ENCODE data around the gene CACNA1C.

The CACNA1C gene

GRCh38 chr12:2372178-2372577 is 319.4 kb downstream of the CACNA1C start:
- DNase-seq (ENCODE audit: low spot score), result no peak

- no peak for DNase-seq (ENCODE audit: low spot score)
These were observed 319.9 kb downstream of the CACNA1C start for GRCh38 chr12:2372735-2373134.

- DNase-seq (ENCODE audit: low spot score), result no peak
These were observed 320.5 kb downstream of the CACNA1C start for GRCh38 chr12:2373307-2373706.

GRCh38 chr12:2374092-2374906 is 321.5 kb downstream of the CACNA1C start:
- no peak for DNase-seq (ENCODE audit: low spot score)

GRCh38 chr12:2375871-2376270 is 323.1 kb downstream of the CACNA1C start:
- DNase-seq (ENCODE audit: low spot score), result no peak

GRCh38 chr12:2376908-2377657 is 324.3 kb downstream of the CACNA1C start:
- DNase-seq (ENCODE audit: low spot score), result no peak

GRCh38 chr12:2378835-2379330 is 326.1 kb downstream of the CACNA1C start:
- no peak for DNase-seq (ENCODE audit: low spot score)

- no peak for DNase-seq (ENCODE audit: low spot score)
These were observed 328.2 kb downstream of the CACNA1C start for GRCh38 chr12:2380946-2381345.

- peak; percentile 76 for DNase-seq (ENCODE audit: low spot score)
These were observed 329.8 kb downstream of the CACNA1C start for GRCh38 chr12:2382370-2383155.

GRCh38 chr12:2383325-2384028 is 330.7 kb downstream of the CACNA1C start:
- peak; percentile 80 for DNase-seq (ENCODE audit: low spot score)

GRCh38 chr12:2384029-2384386 is 331.2 kb downstream of the CACNA1C start:
- DNase-seq (ENCODE audit: low spot score), result no peak

GRCh38 chr12:2384533-2385351 is 332.0 kb downstream of the CACNA1C start:
- DNase-seq (ENCODE audit: low spot score), result no peak

GRCh38 chr12:2385529-2385928 is 332.7 kb downstream of the CACNA1C start:
- DNase-seq (ENCODE audit: low spot score), result no peak

GRCh38 chr12:2386566-2386965 is 333.8 kb downstream of the CACNA1C start:
- no peak for DNase-seq (ENCODE audit: low spot score)

- no peak for DNase-seq (ENCODE audit: low spot score)
These were observed 334.5 kb downstream of the CACNA1C start for GRCh38 chr12:2387103-2387834.

- no peak for DNase-seq (ENCODE audit: low spot score)
These were observed 336.4 kb downstream of the CACNA1C start for GRCh38 chr12:2389079-2389790.

GRCh38 chr12:2390133-2390532 is 337.3 kb downstream of the CACNA1C start:
- DNase-seq (ENCODE audit: low spot score), result no peak

GRCh38 chr12:2390850-2391390 is 338.1 kb downstream of the CACNA1C start:
- DNase-seq (ENCODE audit: low spot score), result no peak

- DNase-seq (ENCODE audit: low spot score), result no peak
These were observed 339.0 kb downstream of the CACNA1C start for GRCh38 chr12:2391740-2392331.

Data from SW480 (cell line).